ENCODE results near the gene ZNF44. TPM values are rescaled to one million over a fixed set of nuclear protein-coding genes. Genes with fewer than 3 reads are reported as not detected.

The ZNF44 gene
- total and polyA plus RNA-seq, 2 of the 13 experiments (the other 11 are each of a cell fraction or from before 2014, with no cell fraction given) = 6.9 to 15.7 TPM

- no peak for TF ChIP-seq SPEN (CRISPR knock-in tag; IDR thresholded peaks at IDR 0.05; ENCODE audit: low read depth)
- no peak for TF ChIP-seq ZNF709 (CRISPR knock-in tag; IDR thresholded peaks at IDR 0.05)
- no peak for TF ChIP-seq DPF2 (CRISPR knock-in tag; IDR thresholded peaks at IDR 0.05; ENCODE audit: borderline replicate concordance, low read depth)
- no peak for TF ChIP-seq BCL6 (CRISPR knock-in tag; IDR thresholded peaks at IDR 0.05)
- no peak for TF ChIP-seq ZNF670 (CRISPR knock-in tag; IDR thresholded peaks at IDR 0.05; ENCODE audit: borderline replicate concordance)
- no peak for TF ChIP-seq ZNF891 (CRISPR knock-in tag; IDR thresholded peaks at IDR 0.05)
- TF ChIP-seq GPBP1L1 (CRISPR knock-in tag; IDR thresholded peaks at IDR 0.05) = no peak
- no peak for TF ChIP-seq ZNF567 (CRISPR knock-in tag; IDR thresholded peaks at IDR 0.05; ENCODE audit: borderline replicate concordance)
- TF ChIP-seq CENPX (CRISPR knock-in tag; IDR thresholded peaks at IDR 0.05) = no peak
- no peak for TF ChIP-seq PHF21A (CRISPR knock-in tag; IDR thresholded peaks at IDR 0.05)
- no peak for TF ChIP-seq HIC2 (CRISPR knock-in tag; IDR thresholded peaks at IDR 0.05; ENCODE audit: low read depth)
- no peak for TF ChIP-seq GMEB1 (CRISPR knock-in tag; IDR thresholded peaks at IDR 0.05; ENCODE audit: borderline replicate concordance)
- TF ChIP-seq DMAP1 (CRISPR knock-in tag; IDR thresholded peaks at IDR 0.05) = no peak
- TF ChIP-seq ZNF720 (CRISPR knock-in tag; IDR thresholded peaks at IDR 0.05) = no peak
- no peak for TF ChIP-seq ZBTB26 (CRISPR knock-in tag; IDR thresholded peaks at IDR 0.05; ENCODE audit: borderline replicate concordance)
- TF ChIP-seq FOXM1 (CRISPR knock-in tag; IDR thresholded peaks at IDR 0.05) = no peak
- TF ChIP-seq SALL2 (CRISPR knock-in tag; IDR thresholded peaks at IDR 0.05) = no peak
- no peak for TF ChIP-seq ZHX1 (CRISPR knock-in tag; IDR thresholded peaks at IDR 0.05; ENCODE audit: low read depth)
- TF ChIP-seq SKI (IDR thresholded peaks at IDR 0.05; ENCODE audit: partially characterized antibody) = no peak
- no peak for TF ChIP-seq SIX4 (CRISPR knock-in tag; IDR thresholded peaks at IDR 0.05)
- TF ChIP-seq CBFB (CRISPR knock-in tag; IDR thresholded peaks at IDR 0.05) = no peak
- TF ChIP-seq KLF11 (CRISPR knock-in tag; IDR thresholded peaks at IDR 0.05) = no peak
Measured at GRCh38 chr19:12330340-12330739, 35.7 kb upstream of the ZNF44 start (continued).

All from HepG2 (cell line).